Stomach (tissue), 9 donors: ENCODE measurements around the gene ARL2BP. TPM values are rescaled to one million over a fixed set of nuclear protein-coding genes. Genes with fewer than 3 reads are reported as not detected.

ENCODE experiments used
- DNase-seq, 2 donors: peaks; one replicate each; pipeline versions ENCODE4 v3.0.0 to v3.0.0-alpha.2; 2013 to 2019
- H3K27ac ChIP-seq, 5 donors: fragments of 200-600 bp in 4 of 5; sonication (generic) in 4 of 5; one replicate each; pipeline ENCODE4 v1.5.1; 2013 to 2019; ENCODE audit warnings: mild to moderate bottlenecking in 1 of 5, moderate library complexity in 1 of 5
- H3K27me3 ChIP-seq, 3 donors: fragments of 200-600 bp; sonication (generic); one replicate each; pipeline ENCODE4 v1.5.1; 2017 to 2019; ENCODE audit warnings: mixed run types in 1 of 3
- H3K36me3 ChIP-seq, 4 donors: fragments of 200-600 bp; sonication (generic); 1 replicate in 3 of 4; 2 replicates in 1 of 4; pipeline ENCODE4 v1.5.1; 2016 to 2019
- H3K4me1 ChIP-seq, 4 donors: fragments of 200-600 bp; sonication (generic); one replicate each; pipeline ENCODE4 v1.5.1; 2016 to 2019
- H3K4me3 ChIP-seq, 4 donors: fragments of 200-600 bp; sonication (generic) in 3 of 4; one replicate each; pipeline ENCODE4 v1.5.1; 2016 to 2019; ENCODE audit warnings: mild to moderate bottlenecking in 1 of 4
- H3K9me3 ChIP-seq, 4 donors: fragments of 200-600 bp; sonication (generic); one replicate each; pipeline ENCODE4 v1.5.1; 2016 to 2019
- CTCF ChIP-seq, 7 experiments: fragments of 450-650 bp in 4 of 7; fragments of 200-600 bp in 3 of 7; sonication (generic) in 3 of 7; IDR thresholded peaks; one replicate each; pipeline ENCODE4 v1.5.1; 2016 to 2019; ENCODE audit warnings: antibody characterized with exemption in 7 of 7, control low read depth in 2 of 7, mild to moderate bottlenecking in 1 of 7
- EP300 ChIP-seq: sonication (generic); formaldehyde crosslinking; IDR thresholded peaks from one replicate; pipeline ENCODE4 v1.6.1; 2017; ENCODE audit warnings: antibody characterized with exemption
- POLR2A ChIP-seq, 4 donors: fragments of 450-650 bp; IDR thresholded peaks; one replicate each; pipeline ENCODE4 v1.6.1; 2016; ENCODE audit warnings: antibody characterized with exemption in 4 of 4, control low read depth in 2 of 4, mild to moderate bottlenecking in 1 of 4, moderate library complexity in 1 of 4
- POLR2AphosphoS5 ChIP-seq, 3 donors: sonication (generic); formaldehyde crosslinking; IDR thresholded peaks; one replicate each; pipeline ENCODE4 v1.6.1; 2016; ENCODE audit warnings: antibody characterized with exemption in 3 of 3
- WGBS, 5 donors: extraction: QIAGEN DNeasy Blood & Tissue Kit in 3 of 5; methylation state at CpG; one replicate each; pipeline versions ENCODE4 v1.1.5 to v1.1.7; 2013 to 2018; 5-methylcytosine and 5-hydroxymethylcytosine counted together
- intact Hi-C: fragments of 100-400 bp; cut with DNase I; formaldehyde crosslinking; loops from one replicate; pipeline ENCODE4 v1.15.1; 2023; ENCODE audit warnings: low total_unique reads
- polyA plus RNA-seq, 3 donors: library from polyadenylated mRNA; stranded (reverse); fragments of 200-250 nt; gene quantifications; one replicate each; pipeline ENCODE4 v1.2.3, GENCODE V29; 2013
- total RNA-seq, 5 donors: library from RNA; depleted of rRNA; stranded (reverse); fragments of >200 nt; gene quantifications; one replicate each; pipeline versions ENCODE4 v1.1.0 to v1.2.3, GENCODE V29; 2014 to 2016
- donor health status: healthy with polysubstance abuse.
- donor health status: Bipolar disorder and iron deficiency.
- donor health status: healthy.

The ARL2BP gene
- total and polyA plus RNA-seq, 8 donors, result 15.6 to 61.6 (median 43.2) TPM

DNA sequence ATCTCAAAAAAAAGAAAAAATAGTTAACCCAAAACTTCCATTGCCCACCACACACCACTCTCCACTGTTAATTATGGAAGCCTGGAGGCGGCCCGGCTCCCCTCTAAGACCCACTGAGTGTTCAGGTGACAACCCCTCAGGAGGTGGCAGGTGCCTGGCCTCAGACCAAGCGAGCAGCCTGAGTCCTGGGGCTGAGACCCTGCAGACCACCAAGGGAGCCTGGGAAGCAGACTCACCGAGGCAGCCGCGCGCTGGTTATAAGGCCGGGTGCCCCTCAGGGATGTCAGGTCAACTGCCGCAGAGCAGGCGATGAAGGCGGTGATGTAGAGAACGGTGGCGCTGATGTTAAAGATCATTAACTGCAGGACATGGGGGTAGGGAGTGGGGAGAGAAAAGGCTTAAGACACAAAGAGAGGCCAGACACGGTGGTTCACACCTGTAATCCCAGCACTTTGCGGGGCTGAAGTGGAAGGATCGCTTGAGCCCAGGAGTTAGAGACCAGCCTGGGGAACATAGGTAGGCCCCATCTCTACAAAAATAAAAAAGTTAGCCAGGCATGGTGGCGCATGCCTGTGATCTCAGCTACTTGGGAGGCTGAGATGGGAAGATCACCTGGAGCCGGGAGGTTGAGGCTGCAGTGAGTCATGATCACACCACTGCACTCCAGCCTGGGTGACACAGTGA is 13.3 kb downstream of the ARL2BP start:
- no peaks in the 10 kb centered on the region for H3K9me3 ChIP-seq
- H3K27me3 ChIP-seq, result no peaks in the 10 kb centered on the region
- WGBS, 5 donors, result 95 to 98% (median 97%) methylated on average over 17 to 18 of the region's 18 CpGs
- intact Hi-C loops, result no loop called here
- no peak for TF ChIP-seq POLR2A (IDR thresholded peaks at IDR 0.05)
- no peak for TF ChIP-seq POLR2AphosphoS5 (IDR thresholded peaks at IDR 0.05)
- TF ChIP-seq EP300, result no peak
- TF ChIP-seq CTCF (IDR thresholded peaks at IDR 0.05), result no peak
- no peak overlapping the region for H3K4me3 ChIP-seq
- peaks cover 2 to 25% (median 21%) of the 10 kb centered on the region in 4 donors for H3K4me1 ChIP-seq
- DNase-seq, result peak in 1 of 2 donors; percentile 23
- H3K36me3 ChIP-seq, result peaks cover 32 to 72% (median 55%) of the 10 kb centered on the region in 4 donors
- H3K27ac ChIP-seq, result no peak overlapping the region

- H3K9me3 ChIP-seq, result no peaks in the 10 kb centered on the region
- peaks cover 8 to 31% (median 27%) of the 10 kb centered on the region in 4 donors for H3K4me1 ChIP-seq
- TF ChIP-seq CTCF (IDR thresholded peaks at IDR 0.05), result no peak
- TF ChIP-seq EP300, result no peak
- no peak for TF ChIP-seq POLR2A (IDR thresholded peaks at IDR 0.05)
- no peak for TF ChIP-seq POLR2AphosphoS5 (IDR thresholded peaks at IDR 0.05)
- H3K27ac ChIP-seq, result peak overlapping the region in 1 of 5 donors; percentile 30
- DNase-seq, result peak in 1 of 2 donors; percentile 21
- 38 to 88% (median 70%) methylated on average over 1 of the region's 1 CpG for WGBS, 5 donors
- no peak overlapping the region for H3K4me3 ChIP-seq
- no peaks in the 10 kb centered on the region for H3K27me3 ChIP-seq
- intact Hi-C loops, result no loop called here
- H3K36me3 ChIP-seq, result peaks cover 29 to 66% (median 49%) of the 10 kb centered on the region in 4 donors
Measured at GRCh38 chr16:57258910-57259475, 13.9 kb downstream of the ARL2BP start.

- no peak overlapping the region for H3K4me3 ChIP-seq
- peaks cover 19 to 51% (median 34%) of the 10 kb centered on the region in 4 donors for H3K36me3 ChIP-seq
- peak overlapping the region; percentile 41 to 75 (median 57) for H3K27ac ChIP-seq
- 37 to 56% (median 43%) methylated on average over 16 of the region's 16 CpGs for WGBS, 5 donors
- no peaks in the 10 kb centered on the region for H3K27me3 ChIP-seq
- H3K4me1 ChIP-seq, result peaks cover 17 to 40% (median 35%) of the 10 kb centered on the region in 4 donors
- TF ChIP-seq EP300 (no peak), POLR2AphosphoS5 (IDR thresholded peaks at IDR 0.05) (no peak), CTCF (IDR thresholded peaks at IDR 0.05) (no peak), POLR2A (IDR thresholded peaks at IDR 0.05) (no peak)
- H3K9me3 ChIP-seq, result no peaks in the 10 kb centered on the region
- DNase-seq, result peak; percentile 24 to 67
- intact Hi-C loops, result no loop called here
Measured at GRCh38 chr16:57260294-57260929, 15.4 kb downstream of the ARL2BP start.

DNA sequence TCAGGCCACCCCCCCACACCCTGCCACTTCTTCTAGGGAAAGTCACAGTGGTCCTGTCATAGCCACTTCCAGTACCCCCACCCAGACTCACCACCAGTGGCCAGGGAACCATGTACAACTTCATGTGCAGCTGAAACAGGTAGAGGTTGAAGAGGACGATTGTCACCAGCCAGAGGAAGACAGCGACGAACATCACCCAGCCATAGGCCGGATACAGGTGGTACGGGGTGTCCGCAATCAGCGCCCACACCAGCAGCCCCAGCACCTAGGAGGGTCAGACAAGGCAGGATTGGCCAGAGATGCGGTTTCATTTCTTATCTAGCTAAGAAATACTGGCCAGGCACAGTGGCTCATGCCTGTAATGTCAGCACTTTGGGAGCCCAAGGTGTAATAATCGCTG is 16.7 kb downstream of the ARL2BP start:
- Histone ChIP-seq H3K9me3 (no peaks in the 10 kb centered on the region), H3K36me3 (peaks cover 6 to 38% (median 20%) of the 10 kb centered on the region in 4 donors), H3K27me3 (no peaks in the 10 kb centered on the region), H3K4me1 (peaks cover 28 to 54% (median 49%) of the 10 kb centered on the region in 4 donors), H3K27ac (peak overlapping the region in 2 of 5 donors; percentile 41 to 75), H3K4me3 (no peak overlapping the region)
- intact Hi-C loops, result no loop called here
- TF ChIP-seq EP300 (no peak), POLR2A (IDR thresholded peaks at IDR 0.05) (no peak), CTCF (IDR thresholded peaks at IDR 0.05) (no peak), POLR2AphosphoS5 (IDR thresholded peaks at IDR 0.05) (no peak)
- WGBS, 5 donors, result 94 to 99% (median 96%) methylated on average over 9 of the region's 9 CpGs
- no peak for DNase-seq
